Adrenal gland (tissue), 12 donors: ENCODE data around the gene MEIOC. TPM values are rescaled to one million over a fixed set of nuclear protein-coding genes. Genes with fewer than 3 reads are reported as not detected.

Source experiments
- DNase-seq, 7 donors: peaks; one replicate each; pipeline ENCODE4 v3.0.0-alpha.2; 2019 to 2020
- H3K27ac ChIP-seq, 5 donors: fragments of 200-600 bp; sonication (generic) in 4 of 5; 1 replicate in 3 of 5; 2 replicates in 2 of 5; pipeline versions ENCODE4 v1.5.1 to v1.8.0; 2016 to 2020; ENCODE audit warnings: mild to moderate bottlenecking in 1 of 5
- H3K27me3 ChIP-seq: fragments of 200-600 bp; 2 replicates; pipeline ENCODE4 v1.8.0; 2021
- H3K36me3 ChIP-seq, 2 donors: fragments of 200-600 bp; replicated peaks in 1 of 2; 1 replicate in 1 of 2; 2 replicates in 1 of 2; pipeline versions ENCODE4 v1.5.1 to v1.8.0; 2018 to 2022
- H3K4me1 ChIP-seq, 2 donors: fragments of 200-600 bp; replicated peaks in 1 of 2; 1 replicate in 1 of 2; 2 replicates in 1 of 2; pipeline versions ENCODE4 v1.5.1 to v1.8.0; 2018 to 2021
- H3K4me3 ChIP-seq, 4 donors: fragments of 200-600 bp; sonication (generic) in 3 of 4; one replicate each; pipeline ENCODE4 v1.5.1; 2016 to 2018
- H3K9me3 ChIP-seq, 3 donors: fragments of 200-600 bp; sonication (generic) in 1 of 3; replicated peaks in 1 of 3; 1 replicate in 2 of 3; 2 replicates in 1 of 3; pipeline versions ENCODE4 v1.5.1 to v1.8.0; 2016 to 2021
- POLR2A ChIP-seq, 2 donors: fragments of 450-650 bp; IDR thresholded peaks; one replicate each; pipeline ENCODE4 v1.6.1; 2017; ENCODE audit warnings: antibody characterized with exemption in 2 of 2, mild to moderate bottlenecking in 2 of 2, moderate library complexity in 1 of 2
- WGBS, 4 donors: extraction: QIAGEN DNeasy Blood & Tissue Kit in 2 of 4; methylation state at CpG; one replicate each; pipeline versions ENCODE4 v1.1.5 to v1.1.7; 2013 to 2017; 5-methylcytosine and 5-hydroxymethylcytosine counted together
- intact Hi-C, 2 donors: fragments of 100-400 bp; cut with DNase I; formaldehyde crosslinking; loops; one replicate each; pipeline versions ENCODE4 v1.14.1 to v1.15.0; 2022 to 2023
- polyA plus RNA-seq, 3 donors: library from polyadenylated mRNA; stranded (reverse); fragments of 200-250 nt in 2 of 3; fragments of 350-450 nt in 1 of 3; fragmentation: Illumina TruSeq in 1 of 3; extraction: RNeasy Lipid Tissue Mini Kit (QIAGEN cat#74804) in 1 of 3; gene quantifications; one replicate each; pipeline ENCODE4 v1.2.3, GENCODE V29; 2013 to 2014
- total RNA-seq, 9 donors: library from RNA; depleted of rRNA in 4 of 9; stranded (reverse); fragments of >200 nt in 4 of 9; fragments of 120-200 nt in 1 of 9; fragmentation: NEBNext Ultra II Directional in 1 of 9; extraction: Animal tissue kit (Norgen Biotek cat#: 25700) in 1 of 9; gene quantifications; one replicate each; pipeline versions ENCODE4 v1.1.0 to v1.2.4, GENCODE V29; 2013 to 2023
- TF ChIP-seq, protein P1 (sequence below), 6 experiments: fragments of 450-650 bp in 4 of 6; fragments of 200-600 bp in 2 of 6; sonication (generic) in 1 of 6; IDR thresholded peaks; 1 replicate in 5 of 6; 2 replicates in 1 of 6; pipeline versions ENCODE4 v1.5.1 to v1.8.0; 2016 to 2021; ENCODE audit warnings: antibody characterized with exemption in 6 of 6, mild to moderate bottlenecking in 2 of 6, moderate library complexity in 1 of 6
- donor health status: healthy with polysubstance abuse.
- donor health status: Bipolar disorder and iron deficiency.
- donor health status: DM: yes; HTN: yes; CAD: no.
- donor health status: DM: no; HTN: no; CAD: no.
- donor health status: DM: no; HTN: no; CAD: no.
- donor health status: DM: yes; HTN: yes; CAD: no.

Gene MEIOC
- total and polyA plus RNA-seq, 12 donors: 0.06 to 0.10 TPM; not detected in 10

DNA sequence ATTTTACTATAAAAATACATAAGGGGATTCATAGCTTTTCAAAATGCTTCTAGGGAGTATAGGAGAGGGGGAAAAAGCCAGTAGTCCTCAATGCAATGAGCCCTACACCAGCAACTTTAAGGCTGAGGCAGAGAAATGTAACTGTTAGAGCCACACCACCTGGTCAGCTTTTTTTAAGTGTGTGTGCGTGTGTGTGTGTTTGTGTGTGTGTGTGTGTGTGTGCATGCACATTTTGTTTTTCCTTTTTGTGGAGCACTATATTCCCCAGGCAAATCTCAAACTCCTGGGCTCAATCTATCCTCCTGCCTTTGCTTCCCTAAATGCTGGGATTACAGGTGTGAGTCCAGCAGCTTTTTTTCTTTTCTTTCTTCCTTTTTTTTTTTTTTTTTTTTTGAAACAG lies 2.3 kb upstream of the MEIOC start:
- no peaks in the 10 kb centered on the region for H3K9me3 ChIP-seq
- TF ChIP-seq, protein P1, sequence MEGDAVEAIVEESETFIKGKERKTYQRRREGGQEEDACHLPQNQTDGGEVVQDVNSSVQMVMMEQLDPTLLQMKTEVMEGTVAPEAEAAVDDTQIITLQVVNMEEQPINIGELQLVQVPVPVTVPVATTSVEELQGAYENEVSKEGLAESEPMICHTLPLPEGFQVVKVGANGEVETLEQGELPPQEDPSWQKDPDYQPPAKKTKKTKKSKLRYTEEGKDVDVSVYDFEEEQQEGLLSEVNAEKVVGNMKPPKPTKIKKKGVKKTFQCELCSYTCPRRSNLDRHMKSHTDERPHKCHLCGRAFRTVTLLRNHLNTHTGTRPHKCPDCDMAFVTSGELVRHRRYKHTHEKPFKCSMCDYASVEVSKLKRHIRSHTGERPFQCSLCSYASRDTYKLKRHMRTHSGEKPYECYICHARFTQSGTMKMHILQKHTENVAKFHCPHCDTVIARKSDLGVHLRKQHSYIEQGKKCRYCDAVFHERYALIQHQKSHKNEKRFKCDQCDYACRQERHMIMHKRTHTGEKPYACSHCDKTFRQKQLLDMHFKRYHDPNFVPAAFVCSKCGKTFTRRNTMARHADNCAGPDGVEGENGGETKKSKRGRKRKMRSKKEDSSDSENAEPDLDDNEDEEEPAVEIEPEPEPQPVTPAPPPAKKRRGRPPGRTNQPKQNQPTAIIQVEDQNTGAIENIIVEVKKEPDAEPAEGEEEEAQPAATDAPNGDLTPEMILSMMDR (IDR thresholded peaks at IDR 0.05): no peak
- TF ChIP-seq POLR2A (IDR thresholded peaks at IDR 0.05): no peak
- intact Hi-C loops: no loop called here
- DNase-seq: no peak
- H3K4me3 ChIP-seq: no peak overlapping the region
- H3K36me3 ChIP-seq: no peaks in the 10 kb centered on the region
- WGBS, 4 donors: 57 to 84% (median 70%) methylated on average over 1 of the region's 1 CpG
- H3K27me3 ChIP-seq: peaks cover 38% of the 10 kb centered on the region
- no peaks in the 10 kb centered on the region for H3K4me1 ChIP-seq
- H3K27ac ChIP-seq: no peak overlapping the region

DNA sequence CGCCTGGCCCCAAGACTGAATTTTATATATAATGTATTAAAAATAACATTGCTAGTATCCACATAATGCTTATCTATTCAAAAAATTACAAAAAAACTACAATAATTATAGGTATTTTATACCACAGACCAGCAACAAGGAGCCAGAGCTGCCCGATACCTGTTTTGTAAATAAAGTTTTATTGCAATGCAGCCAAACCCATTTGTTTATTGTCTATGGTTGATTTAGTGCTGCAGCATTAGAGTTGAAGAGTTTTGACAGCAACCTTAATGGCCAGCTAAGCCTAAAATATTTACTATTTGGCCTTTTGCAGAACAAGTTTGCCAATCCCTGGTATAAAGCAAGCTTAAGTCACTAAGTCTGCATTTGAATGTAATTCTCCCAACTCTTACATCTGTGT lies 5.6 kb downstream of the MEIOC start:
- Histone ChIP-seq H3K27me3 (peaks cover 15% of the 10 kb centered on the region), H3K4me3 (no peak overlapping the region), H3K36me3 (no peaks in the 10 kb centered on the region), H3K27ac (no peak overlapping the region), H3K9me3 (no peaks in the 10 kb centered on the region), H3K4me1 (no peaks in the 10 kb centered on the region)
- no peak for TF ChIP-seq POLR2A (IDR thresholded peaks at IDR 0.05)
- TF ChIP-seq, protein P1 (IDR thresholded peaks at IDR 0.05): no peak
- intact Hi-C loops: no loop called here
- 96 to 99% (median 98%) methylated on average over 2 of the region's 2 CpGs for WGBS, 4 donors
- DNase-seq: no peak

- H3K27ac ChIP-seq: no peak overlapping the region
- H3K9me3 ChIP-seq: no peaks in the 10 kb centered on the region
- intact Hi-C loops: no loop called here
- peaks cover 4% of the 10 kb centered on the region for H3K27me3 ChIP-seq
- no peaks in the 10 kb centered on the region for H3K4me1 ChIP-seq
- H3K36me3 ChIP-seq: no peaks in the 10 kb centered on the region
- WGBS, 4 donors: 65 to 82% (median 72%) methylated on average over 1 of the region's 1 CpG
- TF ChIP-seq POLR2A (IDR thresholded peaks at IDR 0.05): no peak
- TF ChIP-seq, protein P1 (IDR thresholded peaks at IDR 0.05): no peak
- DNase-seq: no peak
- no peak overlapping the region for H3K4me3 ChIP-seq
These were observed 6.8 kb downstream of the MEIOC start for GRCh38 chr17:44663095-44663494.

DNA sequence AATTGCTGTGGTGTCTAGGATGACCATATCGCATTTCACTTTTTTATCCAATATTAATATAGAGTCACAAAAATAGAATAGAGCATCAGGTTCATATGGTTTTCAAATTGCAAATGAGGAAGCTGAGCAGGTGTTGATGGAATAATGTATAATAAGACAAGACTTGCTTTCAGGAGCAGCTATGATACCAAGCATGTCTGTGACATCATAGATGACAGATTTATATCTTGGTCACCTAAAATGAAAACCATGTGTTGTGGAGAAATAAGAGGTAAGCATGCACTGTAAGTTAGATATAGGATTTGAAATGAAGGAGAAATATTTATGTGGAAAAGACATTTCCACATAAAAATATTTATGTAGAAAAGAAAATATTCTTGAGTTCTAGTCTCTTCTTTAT lies 8.6 kb downstream of the MEIOC start:
- Histone ChIP-seq H3K9me3 (no peaks in the 10 kb centered on the region), H3K36me3 (no peaks in the 10 kb centered on the region), H3K27me3 (no peaks in the 10 kb centered on the region), H3K4me3 (no peak overlapping the region), H3K4me1 (no peaks in the 10 kb centered on the region), H3K27ac (no peak overlapping the region)
- DNase-seq: no peak
- 76 to 95% (median 91%) methylated on average over 1 of the region's 1 CpG for WGBS, 4 donors
- intact Hi-C loops: no loop called here
- TF ChIP-seq, protein P1 (IDR thresholded peaks at IDR 0.05): no peak
- TF ChIP-seq POLR2A (IDR thresholded peaks at IDR 0.05): no peak
